ENCODE data around the gene CPED1. TPM values are rescaled to one million over a fixed set of nuclear protein-coding genes. Genes with fewer than 3 reads are reported as not detected.

CPED1 gene
- total RNA-seq, 1 experiment from 2014 or later = 1.8 TPM

DNA sequence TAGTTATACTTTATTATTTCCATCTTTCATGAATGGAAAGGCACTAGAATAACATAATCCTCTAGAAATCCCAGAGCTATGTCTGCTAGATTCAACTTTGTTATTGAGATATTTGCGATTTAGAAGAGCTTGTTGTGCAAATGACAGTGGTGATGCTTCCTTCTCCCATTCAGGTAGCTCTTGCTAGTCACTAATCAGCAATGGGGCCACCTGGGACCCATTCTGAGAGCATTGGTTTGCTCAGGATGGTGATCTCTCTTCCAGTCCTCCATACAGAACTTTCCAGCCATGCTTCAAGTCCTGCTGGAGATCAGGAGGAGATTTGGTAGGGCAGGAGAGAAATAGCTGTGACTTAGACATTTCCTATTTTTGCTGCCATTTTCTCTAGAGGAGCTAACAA lies 274.5 kb downstream of the CPED1 start:
- ATAC-seq = no peak
- no peaks in the 10 kb centered on the region for H3F3A ChIP-seq (ENCODE audit: low read length, unreplicated experiment)
- POLR2A ChIA-PET (ENCODE audit: unreplicated experiment) = no interaction called here
- no peaks in the 10 kb centered on the region for H3K9me3 ChIP-seq (ENCODE audit: low read length)
- no peaks in the 10 kb centered on the region for H4K20me1 ChIP-seq (ENCODE audit: low read length)
- H3K79me2 ChIP-seq (ENCODE audit: low read length) = no peaks in the 10 kb centered on the region
- no peaks in the 10 kb centered on the region for H3K36me3 ChIP-seq (ENCODE audit: low read depth, low read length)
- no peaks in the 10 kb centered on the region for H3K4me1 ChIP-seq (ENCODE audit: insufficient read depth, low read length)
- no peaks in the 10 kb centered on the region for H3K9me2 ChIP-seq (replicated peaks; ENCODE audit: low read length)
- no peaks in the 10 kb centered on the region for H3K27me3 ChIP-seq (ENCODE audit: low read length)
- H3K4me3 ChIP-seq (ENCODE audit: low read length) = no peak overlapping the region
- no peak overlapping the region for H2AFZ ChIP-seq (ENCODE audit: low read length)
- no peak for TF ChIP-seq EZH2 (IDR thresholded peaks at IDR 0.05; ENCODE audit: low read length, unreplicated experiment)
- H3K27ac ChIP-seq (ENCODE audit: low read length) = no peak overlapping the region
- no peak overlapping the region for H3K9ac ChIP-seq (ENCODE audit: low read length)
- DNase-seq = no peak
- CTCF ChIA-PET = no interaction called here
- no peak overlapping the region for H3K4me2 ChIP-seq (ENCODE audit: low read length)
- no TSS peak for BruUV-seq (replicated peaks)
- intact Hi-C loops (cut with micrococcal nuclease) = no loop called here

DNA sequence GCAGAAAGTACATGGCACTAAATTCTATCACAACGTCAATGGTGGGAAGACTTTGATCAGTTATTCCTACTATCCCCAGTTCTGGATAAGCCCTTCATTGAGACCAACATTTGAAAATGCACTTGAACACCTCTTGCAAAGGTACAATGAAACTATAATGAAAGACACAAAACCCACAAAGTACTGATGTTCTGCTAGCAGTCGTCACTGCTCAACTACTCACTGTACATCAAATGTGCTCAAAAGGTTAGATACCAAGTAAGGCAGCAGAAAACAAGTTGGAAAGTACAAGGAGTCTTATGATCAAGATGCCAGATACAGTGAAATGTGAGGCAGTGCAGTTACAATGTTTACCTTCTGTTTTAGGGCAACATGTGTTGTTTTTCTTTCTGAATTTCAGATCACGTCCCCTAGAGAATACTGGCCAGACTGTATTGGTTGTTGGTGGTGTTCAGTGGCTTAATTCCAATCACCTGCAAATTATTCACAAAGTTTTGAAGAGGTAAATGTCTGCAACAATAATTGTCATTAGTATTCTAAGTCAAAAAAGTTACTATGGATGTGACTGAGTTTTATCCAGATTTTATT lies 277.9 kb downstream of the CPED1 start:
- no peak overlapping the region for H3K4me2 ChIP-seq (ENCODE audit: low read length)
- H3K4me1 ChIP-seq (ENCODE audit: insufficient read depth, low read length) = no peaks in the 10 kb centered on the region
- H3K9ac ChIP-seq (ENCODE audit: low read length) = no peak overlapping the region
- H2AFZ ChIP-seq (ENCODE audit: low read length) = no peak overlapping the region
- no peak overlapping the region for H3K27ac ChIP-seq (ENCODE audit: low read length)
- H3K9me3 ChIP-seq (ENCODE audit: low read length) = no peaks in the 10 kb centered on the region
- H3K9me2 ChIP-seq (replicated peaks; ENCODE audit: low read length) = no peaks in the 10 kb centered on the region
- ATAC-seq (no peak), DNase-seq (no peak)
- no peaks in the 10 kb centered on the region for H3K79me2 ChIP-seq (ENCODE audit: low read length)
- no peaks in the 10 kb centered on the region for H3K36me3 ChIP-seq (ENCODE audit: low read depth, low read length)
- TF ChIP-seq EZH2 (IDR thresholded peaks at IDR 0.05; ENCODE audit: low read length, unreplicated experiment) (no peak), EZH2phosphoT487 (IDR thresholded peaks at IDR 0.05; ENCODE audit: borderline replicate concordance, low read length) (no peak)
- TF ChIP-seq, protein P1, sequence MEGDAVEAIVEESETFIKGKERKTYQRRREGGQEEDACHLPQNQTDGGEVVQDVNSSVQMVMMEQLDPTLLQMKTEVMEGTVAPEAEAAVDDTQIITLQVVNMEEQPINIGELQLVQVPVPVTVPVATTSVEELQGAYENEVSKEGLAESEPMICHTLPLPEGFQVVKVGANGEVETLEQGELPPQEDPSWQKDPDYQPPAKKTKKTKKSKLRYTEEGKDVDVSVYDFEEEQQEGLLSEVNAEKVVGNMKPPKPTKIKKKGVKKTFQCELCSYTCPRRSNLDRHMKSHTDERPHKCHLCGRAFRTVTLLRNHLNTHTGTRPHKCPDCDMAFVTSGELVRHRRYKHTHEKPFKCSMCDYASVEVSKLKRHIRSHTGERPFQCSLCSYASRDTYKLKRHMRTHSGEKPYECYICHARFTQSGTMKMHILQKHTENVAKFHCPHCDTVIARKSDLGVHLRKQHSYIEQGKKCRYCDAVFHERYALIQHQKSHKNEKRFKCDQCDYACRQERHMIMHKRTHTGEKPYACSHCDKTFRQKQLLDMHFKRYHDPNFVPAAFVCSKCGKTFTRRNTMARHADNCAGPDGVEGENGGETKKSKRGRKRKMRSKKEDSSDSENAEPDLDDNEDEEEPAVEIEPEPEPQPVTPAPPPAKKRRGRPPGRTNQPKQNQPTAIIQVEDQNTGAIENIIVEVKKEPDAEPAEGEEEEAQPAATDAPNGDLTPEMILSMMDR (conservative IDR thresholded peaks at IDR 0.05; ENCODE audit: low read depth, low read length) = no peak
- intact Hi-C loops (cut with micrococcal nuclease) = no loop called here
- H3F3A ChIP-seq (ENCODE audit: low read length, unreplicated experiment) = no peaks in the 10 kb centered on the region
- no peak overlapping the region for H3K4me3 ChIP-seq (ENCODE audit: low read length)
- no peaks in the 10 kb centered on the region for H3K27me3 ChIP-seq (ENCODE audit: low read length)
- no peaks in the 10 kb centered on the region for H4K20me1 ChIP-seq (ENCODE audit: low read length)
- BruUV-seq (replicated peaks) = no TSS peak
- CTCF ChIA-PET = no interaction called here
- POLR2A ChIA-PET (ENCODE audit: unreplicated experiment) = no interaction called here

DNA sequence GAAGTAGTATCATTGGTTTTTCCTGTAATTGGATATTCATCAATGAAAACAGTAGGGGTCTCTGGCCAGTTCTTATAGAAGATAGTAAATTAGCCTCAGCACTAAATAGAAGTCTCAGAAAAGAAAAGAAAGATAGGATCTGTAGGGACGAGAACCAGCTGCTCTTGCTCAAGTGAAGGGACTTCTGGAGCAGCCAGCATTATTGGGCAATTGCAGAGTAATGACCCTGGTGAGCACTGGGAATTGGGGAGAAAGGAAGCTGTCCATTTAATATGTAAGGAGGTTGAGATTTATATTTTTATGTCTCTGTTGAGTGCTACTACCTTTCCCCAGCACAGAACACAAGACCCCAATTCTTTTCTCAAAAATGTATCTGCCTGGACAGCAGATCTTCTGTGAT lies 279.1 kb downstream of the CPED1 start:
- DNase-seq = no peak
- no TSS peak for BruUV-seq (replicated peaks)
- no peaks in the 10 kb centered on the region for H3K27me3 ChIP-seq (ENCODE audit: low read length)
- no peaks in the 10 kb centered on the region for H3F3A ChIP-seq (ENCODE audit: low read length, unreplicated experiment)
- no peak for TF ChIP-seq EZH2phosphoT487 (IDR thresholded peaks at IDR 0.05; ENCODE audit: borderline replicate concordance, low read length)
- TF ChIP-seq, protein P1 (conservative IDR thresholded peaks at IDR 0.05; ENCODE audit: low read depth, low read length) = no peak
- CTCF ChIA-PET = no interaction called here
- no peaks in the 10 kb centered on the region for H4K20me1 ChIP-seq (ENCODE audit: low read length)
- H3K4me1 ChIP-seq (ENCODE audit: insufficient read depth, low read length) = no peaks in the 10 kb centered on the region
- H3K9ac ChIP-seq (ENCODE audit: low read length) = no peak overlapping the region
- intact Hi-C loops (cut with micrococcal nuclease) = no loop called here
- POLR2A ChIA-PET (ENCODE audit: unreplicated experiment) = no interaction called here
- no peaks in the 10 kb centered on the region for H3K9me3 ChIP-seq (ENCODE audit: low read length)
- no peak overlapping the region for H2AFZ ChIP-seq (ENCODE audit: low read length)
- no peak overlapping the region for H3K4me3 ChIP-seq (ENCODE audit: low read length)
- no peaks in the 10 kb centered on the region for H3K79me2 ChIP-seq (ENCODE audit: low read length)
- ATAC-seq = no peak
- no peak overlapping the region for H3K4me2 ChIP-seq (ENCODE audit: low read length)
- H3K36me3 ChIP-seq (ENCODE audit: low read depth, low read length) = no peaks in the 10 kb centered on the region
- H3K27ac ChIP-seq (ENCODE audit: low read length) = no peak overlapping the region
- no peaks in the 10 kb centered on the region for H3K9me2 ChIP-seq (replicated peaks; ENCODE audit: low read length)

Data from PC-3 (cell line).